Activated T-cell treated with anti-CD3 and anti-CD28 coated beads for 24 hours (primary cell): ENCODE measurements around the gene GABRB3.

Experiments
- DNase-seq: peaks from one replicate; pipeline ENCODE4 v3.0.0-alpha.2; 2020; ENCODE audit warnings: low read depth

Gene GABRB3

DNA sequence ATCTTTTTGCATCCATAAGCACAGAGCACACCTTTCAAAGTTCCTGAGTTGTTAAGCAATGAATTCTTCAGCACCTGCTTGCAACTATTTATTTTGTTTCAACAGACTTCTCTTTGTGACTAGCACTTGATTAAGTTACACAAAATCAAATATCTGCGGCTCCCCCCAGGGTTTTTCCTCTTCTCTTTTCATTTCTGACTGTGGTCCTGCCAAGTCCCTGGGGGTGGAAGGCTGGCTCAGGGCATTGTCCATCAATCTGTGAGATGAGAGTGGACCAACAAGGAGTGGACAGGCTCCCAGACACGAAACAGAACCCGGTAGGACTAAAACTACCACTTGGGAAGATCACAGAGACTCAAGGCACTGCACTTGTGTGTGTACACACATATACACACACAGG is 96.8 kb downstream of the GABRB3 start:
- no peak for DNase-seq

GRCh38 chr15:26674467-26674866 is 98.4 kb downstream of the GABRB3 start:
- no peak for DNase-seq

GRCh38 chr15:26673445-26673844 is 99.4 kb downstream of the GABRB3 start:
- no peak for DNase-seq

DNA sequence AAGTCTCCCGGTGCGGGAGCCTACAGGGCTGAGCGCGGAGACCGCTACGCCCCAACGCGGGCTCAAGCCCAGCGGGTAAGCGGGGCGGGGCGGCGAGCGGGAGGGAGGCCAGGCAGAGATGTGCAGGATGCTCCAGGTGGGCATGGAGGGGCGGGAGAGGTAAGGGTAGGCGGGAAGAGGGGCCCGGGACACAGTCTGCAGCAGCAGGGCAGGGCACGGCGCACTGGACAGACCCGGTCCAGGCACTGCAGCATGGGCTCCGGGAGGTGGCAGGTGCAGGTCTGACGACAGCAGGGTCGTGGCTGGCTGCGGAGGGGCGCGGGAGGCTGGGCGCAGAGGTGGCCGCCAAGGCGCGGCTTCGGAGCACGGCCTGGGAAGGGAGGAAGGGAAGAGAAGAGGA is 102.8 kb downstream of the GABRB3 start:
- DNase-seq, result no peak

DNA sequence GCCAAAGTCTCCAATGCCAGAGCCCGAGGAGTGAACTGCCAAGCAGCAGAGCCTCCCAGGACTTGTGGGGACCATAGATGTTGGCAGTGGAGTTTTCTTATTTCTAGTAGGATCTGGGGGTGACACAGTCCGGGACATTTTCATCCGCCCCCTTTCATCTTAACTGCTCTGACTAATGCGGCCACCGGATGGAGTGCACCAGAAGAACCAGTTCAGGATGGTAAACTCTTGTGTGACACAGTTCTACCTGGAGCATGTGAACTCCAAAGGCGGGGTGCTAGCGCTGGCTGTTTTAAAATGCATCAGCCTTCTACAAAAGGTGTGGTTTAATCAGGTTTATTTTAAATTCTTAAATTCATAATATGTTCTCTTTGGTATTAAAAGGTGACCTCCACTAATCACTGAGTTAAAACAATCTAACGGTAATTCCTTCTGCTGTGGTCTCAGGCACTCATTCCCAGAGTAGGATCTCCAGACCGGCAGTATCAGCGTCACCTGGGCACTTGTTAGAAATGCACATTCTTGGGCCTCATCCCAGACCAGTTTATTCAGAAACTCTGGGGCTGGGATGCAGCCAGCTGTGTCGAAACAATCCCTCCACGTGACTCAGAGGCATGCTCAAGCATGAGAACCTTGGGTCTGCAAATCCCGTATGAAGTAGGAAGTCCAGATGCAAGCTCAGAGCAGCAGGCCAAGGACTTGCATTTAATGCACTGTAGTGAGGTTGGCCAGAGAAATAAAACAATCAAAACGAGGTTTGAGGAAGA is 105.5 kb downstream of the GABRB3 start:
- DNase-seq, result no peak

GRCh38 chr15:26665957-26666791 is 106.7 kb downstream of the GABRB3 start:
- no peak for DNase-seq

- no peak for DNase-seq
Observed at GRCh38 chr15:26662283-26662682, 110.6 kb downstream of the GABRB3 start.

GRCh38 chr15:26661748-26662147 is 111.1 kb downstream of the GABRB3 start:
- DNase-seq, result no peak

DNA sequence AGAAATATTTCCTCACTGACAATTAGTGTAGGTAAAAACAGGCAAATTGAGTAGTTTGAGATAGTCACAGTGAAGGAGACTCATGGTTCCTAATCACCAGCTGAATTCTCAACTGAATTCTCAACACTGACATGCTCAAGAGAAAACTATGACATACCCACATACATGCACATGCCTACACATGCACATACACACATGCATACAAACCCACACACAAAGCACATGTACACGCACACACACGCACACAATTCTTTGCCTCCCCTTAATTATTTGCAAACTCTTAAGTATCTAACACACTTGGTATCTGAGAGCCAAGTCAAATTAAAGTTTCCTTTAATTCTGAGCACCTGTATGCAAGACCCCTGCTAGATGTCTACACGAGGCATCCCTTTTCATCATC is 111.8 kb downstream of the GABRB3 start:
- DNase-seq, result no peak

GRCh38 chr15:26660241-26660640 is 112.6 kb downstream of the GABRB3 start:
- no peak for DNase-seq

GRCh38 chr15:26658290-26658689 is 114.6 kb downstream of the GABRB3 start:
- no peak for DNase-seq

GRCh38 chr15:26656080-26656479 is 116.8 kb downstream of the GABRB3 start:
- DNase-seq, result no peak

DNA sequence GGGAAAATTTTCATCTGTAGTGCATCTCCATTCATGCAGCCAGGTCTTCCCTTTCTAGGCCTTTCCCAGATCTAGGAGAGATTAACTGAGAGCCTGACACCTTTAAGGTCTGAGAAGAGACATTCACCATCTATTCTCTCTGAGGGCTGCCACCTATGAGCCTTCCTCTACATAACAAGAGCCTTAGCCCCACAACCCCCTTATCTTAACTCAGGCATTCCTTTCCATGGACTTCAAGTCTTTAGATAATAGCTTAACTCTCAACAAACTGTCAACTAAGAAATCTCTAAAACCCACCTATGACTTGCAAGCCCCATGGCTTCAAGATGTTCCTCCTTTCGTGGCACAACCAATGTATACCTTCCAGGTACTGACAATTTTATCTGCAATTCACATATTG is 121.0 kb downstream of the GABRB3 start:
- DNase-seq, result no peak

DNA sequence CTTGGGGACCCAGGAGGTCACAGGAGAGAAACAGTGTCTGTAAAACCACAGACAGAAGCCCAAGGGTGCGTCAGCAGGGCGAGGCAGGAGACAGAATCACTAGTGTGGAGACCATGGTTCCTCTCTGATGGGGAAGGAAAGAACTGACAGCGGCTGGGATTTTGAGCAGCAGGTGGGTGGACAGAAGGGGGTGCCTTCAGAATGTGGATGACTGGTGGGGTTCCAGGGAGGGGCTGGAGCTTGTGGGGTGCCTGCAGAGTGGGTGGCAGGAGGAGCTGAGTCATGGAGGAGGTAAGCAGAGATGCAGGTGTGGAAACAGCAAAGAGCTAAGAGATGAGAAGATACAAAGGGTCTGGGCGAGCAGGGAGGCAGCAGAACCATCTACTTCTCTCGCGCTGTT is 124.2 kb downstream of the GABRB3 start:
- no peak for DNase-seq

DNA sequence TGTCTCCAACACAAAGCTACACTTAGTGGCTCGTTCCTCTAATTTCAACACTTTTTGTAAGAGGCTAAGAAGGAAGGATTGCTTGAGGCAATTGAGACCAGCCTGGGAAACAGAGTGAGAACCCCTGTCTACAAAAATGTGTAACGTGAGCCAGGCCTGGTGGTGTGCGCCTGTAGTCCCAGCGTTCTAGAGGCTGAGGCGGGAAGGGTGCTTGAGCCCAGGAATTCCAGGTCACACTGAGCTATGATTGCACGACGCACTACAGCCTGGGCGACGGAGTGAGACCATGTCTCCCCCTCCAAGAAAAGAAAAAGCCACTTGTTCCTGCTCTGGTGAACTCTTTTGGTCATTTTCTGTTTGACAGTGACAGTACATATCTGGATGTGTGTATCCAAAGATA is 127.9 kb downstream of the GABRB3 start:
- DNase-seq, result no peak

- DNase-seq, result no peak
Observed at GRCh38 chr15:26641144-26641543, 131.7 kb downstream of the GABRB3 start.

GRCh38 chr15:26640601-26641000 is 132.3 kb downstream of the GABRB3 start:
- no peak for DNase-seq

DNA sequence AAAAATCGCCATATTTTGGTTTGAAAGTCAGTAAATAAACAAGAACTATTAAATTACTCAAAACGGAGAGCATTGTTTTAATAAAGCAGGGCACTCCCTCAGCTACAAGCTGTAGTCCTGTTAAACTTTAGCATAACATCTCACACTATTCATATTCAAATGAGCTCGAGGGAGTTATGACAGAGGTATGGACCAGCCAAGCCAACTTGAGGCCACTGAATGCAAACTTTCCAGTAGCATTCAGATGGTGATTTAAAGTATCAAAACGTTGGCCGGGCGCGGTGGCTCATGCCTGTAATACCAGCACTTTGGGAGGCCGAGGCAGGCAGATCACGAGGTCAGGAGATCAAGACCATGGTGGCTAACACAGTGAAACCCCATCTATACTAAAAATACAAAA is 132.9 kb downstream of the GABRB3 start:
- DNase-seq, result no peak

DNA sequence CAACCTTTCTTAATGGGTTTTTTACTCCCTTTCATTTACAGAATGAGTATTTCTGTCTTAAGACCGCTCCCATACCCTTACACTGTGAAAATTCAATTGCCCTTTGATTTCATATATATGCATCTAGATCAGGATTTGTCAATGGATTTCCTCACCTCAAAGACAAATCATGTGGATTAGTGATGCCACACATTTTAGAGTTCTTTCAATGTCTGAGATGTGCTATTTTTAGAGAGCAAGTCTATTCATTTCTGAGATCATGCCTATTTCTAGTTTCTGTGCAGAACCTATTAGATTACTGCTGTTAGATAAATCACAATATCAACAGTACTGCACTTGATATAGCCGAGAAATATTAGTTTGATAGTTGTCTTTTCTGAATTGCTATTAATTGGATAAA is 137.3 kb downstream of the GABRB3 start:
- DNase-seq, result no peak

- no peak for DNase-seq
Observed at GRCh38 chr15:26635105-26635504, 137.8 kb downstream of the GABRB3 start.

GRCh38 chr15:26634319-26634718 is 138.5 kb downstream of the GABRB3 start:
- no peak for DNase-seq

DNA sequence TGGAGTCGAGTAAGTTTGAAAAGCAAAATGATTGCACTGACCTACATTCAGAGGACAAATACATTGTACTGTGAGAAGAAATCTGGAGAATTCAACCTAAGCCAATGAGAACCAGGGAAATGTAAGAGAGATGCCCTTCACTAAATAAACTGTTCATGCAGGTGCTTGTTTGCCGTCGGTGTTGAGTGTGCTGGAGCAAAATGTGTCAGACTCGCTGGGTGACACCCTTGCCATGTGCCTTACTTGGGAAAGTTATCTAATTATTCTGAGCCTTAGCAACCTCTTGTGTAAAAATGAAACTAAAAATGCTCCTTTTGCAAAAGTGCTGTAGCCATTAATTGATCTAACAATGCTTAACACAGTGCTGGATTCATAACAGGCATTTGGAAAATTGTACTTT is 140.4 kb downstream of the GABRB3 start:
- no peak for DNase-seq

- DNase-seq, result no peak
Observed at GRCh38 chr15:26631894-26632293, 141.0 kb downstream of the GABRB3 start.

GRCh38 chr15:26630857-26631256 is 142.0 kb downstream of the GABRB3 start:
- no peak for DNase-seq
